ENCODE data around the gene NAV2.

DNA sequence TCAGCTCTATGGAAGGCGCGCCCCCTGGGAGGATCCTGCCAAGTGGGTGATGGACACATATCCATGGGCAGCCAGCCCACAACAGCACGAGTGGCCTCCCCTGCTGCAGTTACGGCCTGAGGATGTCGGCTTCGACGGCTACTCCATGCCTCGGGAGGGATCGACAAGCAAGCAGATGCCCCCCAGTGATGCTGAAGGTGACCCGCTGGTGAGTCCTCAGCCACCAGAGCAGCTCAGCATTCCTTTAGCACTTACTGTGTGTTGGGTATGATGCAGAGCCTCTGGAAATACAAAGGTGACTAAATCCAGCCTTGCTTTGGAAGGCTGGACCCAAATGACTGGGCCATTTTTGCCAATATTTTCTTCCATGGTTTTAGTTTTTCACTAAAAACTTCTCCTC is 402.0 kb downstream of the NAV2 start:
- no peak for TF ChIP-seq POLR2A (IDR thresholded peaks at IDR 0.05; ENCODE audit: low read length)
- no peak for TF ChIP-seq GATA1 (IDR thresholded peaks at IDR 0.05; ENCODE audit: low read depth, low read length)

Measured in erythroblast (primary cell).